Activated naive CD8-positive, alpha-beta T cell (primary cell): ENCODE data around the gene DFFA.
"Not testable (repeated sequence)": the region's sequence is repeated elsewhere in the genome, so short reads cannot be mapped to it uniquely, and the experiment has no call there.

Experiments used
- H3K27ac Mint-ChIP-seq: one replicate; pipeline ENCODE4 v1.8.0; 2021; ENCODE audit warnings: mixed read lengths
- H3K27me3 Mint-ChIP-seq: one replicate; pipeline ENCODE4 v1.8.0; 2021; ENCODE audit warnings: mixed read lengths
- H3K36me3 Mint-ChIP-seq: one replicate; pipeline ENCODE4 v1.8.0; 2021; ENCODE audit warnings: mixed read lengths
- H3K4me1 Mint-ChIP-seq: one replicate; pipeline ENCODE4 v1.8.0; 2021; ENCODE audit warnings: low read depth, mixed read lengths
- H3K4me3 Mint-ChIP-seq: one replicate; pipeline ENCODE4 v1.8.0; 2021; ENCODE audit warnings: mild to moderate bottlenecking, mixed read lengths
- H3K9me3 Mint-ChIP-seq: one replicate; pipeline ENCODE4 v1.8.0; 2021; ENCODE audit warnings: low read depth, mixed read lengths

The DFFA gene

GRCh38 chr1:10510520-10511493 lies 38.5 kb upstream of the DFFA start:
- Mint-ChIP-seq H3K36me3 (no peaks in the 10 kb centered on the region), H3K27me3 (no peaks in the 10 kb centered on the region), H3K4me1 (peaks cover 78% of the 10 kb centered on the region), H3K4me3 (peak overlapping the region; percentile 69), H3K9me3 (no peaks in the 10 kb centered on the region), H3K27ac (peak overlapping the region; percentile 85)

GRCh38 chr1:10509809-10510509 lies 37.6 kb upstream of the DFFA start:
- Mint-ChIP-seq H3K9me3 (no peaks in the 10 kb centered on the region), H3K36me3 (no peaks in the 10 kb centered on the region), H3K27me3 (no peaks in the 10 kb centered on the region), H3K4me3 (peak overlapping the region; percentile 69), H3K27ac (peak overlapping the region; percentile 85), H3K4me1 (peaks cover 72% of the 10 kb centered on the region)

GRCh38 chr1:10508511-10508951 lies 36.2 kb upstream of the DFFA start:
- H3K4me3 Mint-ChIP-seq, result no peak overlapping the region
- no peak overlapping the region for H3K27ac Mint-ChIP-seq
- H3K4me1 Mint-ChIP-seq, result peaks cover 61% of the 10 kb centered on the region

GRCh38 chr1:10507111-10507879 lies 35.0 kb upstream of the DFFA start:
- no peaks in the 10 kb centered on the region for H3K36me3 Mint-ChIP-seq
- H3K4me3 Mint-ChIP-seq, result no peak overlapping the region
- no peaks in the 10 kb centered on the region for H3K9me3 Mint-ChIP-seq
- H3K27me3 Mint-ChIP-seq, result no peaks in the 10 kb centered on the region
- H3K4me1 Mint-ChIP-seq, result peaks cover 52% of the 10 kb centered on the region
- peak overlapping the region; percentile 61 for H3K27ac Mint-ChIP-seq

More at GRCh38 chr1:10508511-10508951, 36.2 kb upstream of the DFFA start:
- no peaks in the 10 kb centered on the region for H3K9me3 Mint-ChIP-seq
- no peaks in the 10 kb centered on the region for H3K27me3 Mint-ChIP-seq
- no peaks in the 10 kb centered on the region for H3K36me3 Mint-ChIP-seq

- Mint-ChIP-seq H3K27me3 (no peaks in the 10 kb centered on the region), H3K9me3 (no peaks in the 10 kb centered on the region), H3K27ac (no peak overlapping the region), H3K4me3 (no peak overlapping the region), H3K36me3 (no peaks in the 10 kb centered on the region), H3K4me1 (peaks cover 52% of the 10 kb centered on the region)
Observed at GRCh38 chr1:10506677-10507047, 34.3 kb upstream of the DFFA start.

GRCh38 chr1:10506046-10506676 lies 33.8 kb upstream of the DFFA start:
- not testable (repeated sequence) for H3K4me3 Mint-ChIP-seq, H3K27ac Mint-ChIP-seq, H3K9me3 Mint-ChIP-seq, H3K36me3 Mint-ChIP-seq, H3K27me3 Mint-ChIP-seq
- peaks cover 47% of the 10 kb centered on the region for H3K4me1 Mint-ChIP-seq

GRCh38 chr1:10504249-10504648 lies 31.9 kb upstream of the DFFA start:
- Mint-ChIP-seq H3K27ac (no peak overlapping the region), H3K9me3 (no peaks in the 10 kb centered on the region), H3K4me1 (peaks cover 38% of the 10 kb centered on the region), H3K27me3 (no peaks in the 10 kb centered on the region), H3K4me3 (no peak overlapping the region), H3K36me3 (no peaks in the 10 kb centered on the region)

GRCh38 chr1:10502206-10502605 lies 29.9 kb upstream of the DFFA start:
- Mint-ChIP-seq H3K36me3 (no peaks in the 10 kb centered on the region), H3K27ac (no peak overlapping the region), H3K27me3 (no peaks in the 10 kb centered on the region), H3K9me3 (no peaks in the 10 kb centered on the region), H3K4me3 (no peak overlapping the region), H3K4me1 (peaks cover 43% of the 10 kb centered on the region)

- Mint-ChIP-seq H3K27me3 (no peaks in the 10 kb centered on the region), H3K27ac (peak overlapping the region; percentile 19), H3K4me3 (no peak overlapping the region), H3K4me1 (peaks cover 58% of the 10 kb centered on the region), H3K36me3 (no peaks in the 10 kb centered on the region), H3K9me3 (no peaks in the 10 kb centered on the region)
Observed at GRCh38 chr1:10498231-10498630, 25.9 kb upstream of the DFFA start.

GRCh38 chr1:10497109-10497508 lies 24.8 kb upstream of the DFFA start:
- peaks cover 55% of the 10 kb centered on the region for H3K4me1 Mint-ChIP-seq
- H3K27ac Mint-ChIP-seq, result peak overlapping the region; percentile 22

GRCh38 chr1:10495952-10496351 lies 23.6 kb upstream of the DFFA start:
- Mint-ChIP-seq H3K4me3 (peak overlapping the region; percentile 80), H3K27me3 (no peaks in the 10 kb centered on the region), H3K4me1 (peaks cover 51% of the 10 kb centered on the region), H3K27ac (peak overlapping the region; percentile 87), H3K36me3 (no peaks in the 10 kb centered on the region), H3K9me3 (no peaks in the 10 kb centered on the region)

More at GRCh38 chr1:10497109-10497508, 24.8 kb upstream of the DFFA start:
- Mint-ChIP-seq H3K9me3 (no peaks in the 10 kb centered on the region), H3K27me3 (no peaks in the 10 kb centered on the region), H3K36me3 (no peaks in the 10 kb centered on the region), H3K4me3 (peak overlapping the region; percentile 40)

GRCh38 chr1:10495475-10495817 lies 23.1 kb upstream of the DFFA start:
- Mint-ChIP-seq H3K9me3 (no peaks in the 10 kb centered on the region), H3K4me3 (peak overlapping the region; percentile 80), H3K4me1 (peaks cover 49% of the 10 kb centered on the region), H3K36me3 (no peaks in the 10 kb centered on the region), H3K27ac (peak overlapping the region; percentile 87), H3K27me3 (no peaks in the 10 kb centered on the region)

- Mint-ChIP-seq H3K36me3 (no peaks in the 10 kb centered on the region), H3K27ac (peak overlapping the region; percentile 87), H3K4me3 (peak overlapping the region; percentile 80), H3K27me3 (no peaks in the 10 kb centered on the region), H3K9me3 (no peaks in the 10 kb centered on the region), H3K4me1 (peaks cover 48% of the 10 kb centered on the region)
Observed at GRCh38 chr1:10494754-10495474, 22.6 kb upstream of the DFFA start.

- Mint-ChIP-seq H3K9me3 (no peaks in the 10 kb centered on the region), H3K4me3 (peak overlapping the region; percentile 80), H3K27me3 (no peaks in the 10 kb centered on the region), H3K27ac (no peak overlapping the region), H3K4me1 (peaks cover 49% of the 10 kb centered on the region), H3K36me3 (no peaks in the 10 kb centered on the region)
Observed at GRCh38 chr1:10494418-10494753, 22.1 kb upstream of the DFFA start.
